ENCODE results near the gene NSMCE1. TPM values are rescaled to one million over a fixed set of nuclear protein-coding genes. Genes with fewer than 3 reads are reported as not detected.

The NSMCE1 gene
- total RNA-seq, 1 experiment from 2014 or later: 45.7 TPM

- H3K4me3 ChIP-seq (ENCODE audit: low read depth, low read length, poor library complexity, severe bottlenecking): peak overlapping the region; percentile 71
- intact Hi-C loops (cut with micrococcal nuclease; ENCODE audit: unreplicated experiment): no loop called here
- TF ChIP-seq CTCF (conservative IDR thresholded peaks at IDR 0.05; ENCODE audit: low read depth, low read length): no peak
- TF ChIP-seq EZH2 (IDR thresholded peaks at IDR 0.05; ENCODE audit: borderline replicate concordance, low read depth, low read length, poor library complexity, severe bottlenecking): no peak
- no peak for DNase-seq (ENCODE audit: low spot score)
- ChIA-PET POLR2A (ENCODE audit: low non-redundant PET) (no interaction called here), CTCF (no interaction called here)
- H3K9me3 ChIP-seq (ENCODE audit: low read depth, low read length, poor library complexity, severe bottlenecking): no peaks in the 10 kb centered on the region
- peak overlapping the region; percentile 76 for H3K27ac ChIP-seq (ENCODE audit: low read depth, low read length, poor library complexity, severe bottlenecking)
- no peaks in the 10 kb centered on the region for H3K27me3 ChIP-seq (replicated peaks; ENCODE audit: insufficient read depth, low read depth, low read length, poor library complexity)
- BruUV-seq (replicated peaks): no TSS peak
- H3K36me3 ChIP-seq (ENCODE audit: insufficient read depth, low read length, poor library complexity, severe bottlenecking): no peaks in the 10 kb centered on the region
- peaks cover 8% of the 10 kb centered on the region for H3K4me1 ChIP-seq (ENCODE audit: insufficient read depth, low read length, poor library complexity, severe bottlenecking)
Measured at GRCh38 chr16:27269300-27270150, 953 bp upstream of the NSMCE1 start.

GRCh38 chr16:27267037-27267677, 1.4 kb downstream of the NSMCE1 start:
- CTCF ChIA-PET: no interaction called here
- Histone ChIP-seq H3K27ac (ENCODE audit: low read depth, low read length, poor library complexity, severe bottlenecking) (no peak overlapping the region), H3K36me3 (ENCODE audit: insufficient read depth, low read length, poor library complexity, severe bottlenecking) (no peaks in the 10 kb centered on the region), H3K27me3 (replicated peaks; ENCODE audit: insufficient read depth, low read depth, low read length, poor library complexity) (no peaks in the 10 kb centered on the region), H3K9me3 (ENCODE audit: low read depth, low read length, poor library complexity, severe bottlenecking) (no peaks in the 10 kb centered on the region), H3K4me1 (ENCODE audit: insufficient read depth, low read length, poor library complexity, severe bottlenecking) (peaks cover 8% of the 10 kb centered on the region), H3K4me3 (ENCODE audit: low read depth, low read length, poor library complexity, severe bottlenecking) (no peak overlapping the region)
- intact Hi-C loops (cut with micrococcal nuclease; ENCODE audit: unreplicated experiment): no loop called here
- TF ChIP-seq CTCF (conservative IDR thresholded peaks at IDR 0.05; ENCODE audit: low read depth, low read length) (no peak), EZH2 (IDR thresholded peaks at IDR 0.05; ENCODE audit: borderline replicate concordance, low read depth, low read length, poor library complexity, severe bottlenecking) (no peak)
- POLR2A ChIA-PET (ENCODE audit: low non-redundant PET): no interaction called here
- no peak for DNase-seq (ENCODE audit: low spot score)
- no TSS peak for BruUV-seq (replicated peaks)

GRCh38 chr16:27265982-27266381, 2.6 kb downstream of the NSMCE1 start:
- ChIA-PET POLR2A (ENCODE audit: low non-redundant PET) (no interaction called here), CTCF (no interaction called here)
- BruUV-seq (replicated peaks): no TSS peak
- Histone ChIP-seq H3K9me3 (ENCODE audit: low read depth, low read length, poor library complexity, severe bottlenecking) (no peaks in the 10 kb centered on the region), H3K27me3 (replicated peaks; ENCODE audit: insufficient read depth, low read depth, low read length, poor library complexity) (no peaks in the 10 kb centered on the region), H3K4me3 (ENCODE audit: low read depth, low read length, poor library complexity, severe bottlenecking) (no peak overlapping the region), H3K4me1 (ENCODE audit: insufficient read depth, low read length, poor library complexity, severe bottlenecking) (peaks cover 8% of the 10 kb centered on the region), H3K36me3 (ENCODE audit: insufficient read depth, low read length, poor library complexity, severe bottlenecking) (no peaks in the 10 kb centered on the region), H3K27ac (ENCODE audit: low read depth, low read length, poor library complexity, severe bottlenecking) (no peak overlapping the region)
- no peak for DNase-seq (ENCODE audit: low spot score)
- intact Hi-C loops (cut with micrococcal nuclease; ENCODE audit: unreplicated experiment): no loop called here
- no peak for TF ChIP-seq EZH2 (IDR thresholded peaks at IDR 0.05; ENCODE audit: borderline replicate concordance, low read depth, low read length, poor library complexity, severe bottlenecking)
- TF ChIP-seq CTCF (conservative IDR thresholded peaks at IDR 0.05; ENCODE audit: low read depth, low read length): no peak

All from A673 (cell line).